SU-DHL-6 (cell line): Measurements from ENCODE around the gene FBXW10.

Source experiments
- EZH2phosphoT487 ChIP-seq: fragments of 200-600 bp; sonication (generic), shearing (Covaris generic); conservative IDR thresholded peaks from 2 replicates; pipeline ENCODE4 v1.6.1; 2018; ENCODE audit warnings: mild to moderate bottlenecking, antibody characterized with exemption, low read length, moderate library complexity, mixed read lengths
- TF ChIP-seq, protein P1 (sequence below): fragments of 200-600 bp; sonication (generic); IDR thresholded peaks from one replicate; pipeline ENCODE4 v1.5.1; 2017; ENCODE audit warnings: antibody characterized with exemption, mild to moderate bottlenecking, low read length, moderate library complexity; ENCODE audit not compliant: insufficient read depth, poor library complexity, severe bottlenecking

DNA sequence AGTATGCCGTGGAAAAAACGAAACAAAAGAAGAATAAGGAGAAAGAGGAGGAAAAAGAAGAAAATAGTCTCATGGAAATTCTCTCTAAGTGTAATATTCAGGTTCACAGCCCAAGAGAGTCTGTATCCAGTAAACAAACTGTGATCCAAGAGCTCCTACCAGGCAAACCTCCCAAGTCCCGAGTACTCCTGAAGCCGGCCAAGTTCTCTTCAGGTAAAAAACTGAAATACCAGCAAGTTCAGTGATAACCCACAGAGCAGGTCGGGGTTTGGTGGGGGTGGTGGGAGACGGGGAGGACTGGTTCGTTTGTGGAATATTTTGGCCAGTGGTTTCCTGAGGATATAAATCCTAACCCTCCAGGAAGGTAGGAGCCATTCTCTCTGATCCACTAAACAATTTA lies 28.6 kb downstream of the FBXW10 start:
- TF ChIP-seq, protein P1, sequence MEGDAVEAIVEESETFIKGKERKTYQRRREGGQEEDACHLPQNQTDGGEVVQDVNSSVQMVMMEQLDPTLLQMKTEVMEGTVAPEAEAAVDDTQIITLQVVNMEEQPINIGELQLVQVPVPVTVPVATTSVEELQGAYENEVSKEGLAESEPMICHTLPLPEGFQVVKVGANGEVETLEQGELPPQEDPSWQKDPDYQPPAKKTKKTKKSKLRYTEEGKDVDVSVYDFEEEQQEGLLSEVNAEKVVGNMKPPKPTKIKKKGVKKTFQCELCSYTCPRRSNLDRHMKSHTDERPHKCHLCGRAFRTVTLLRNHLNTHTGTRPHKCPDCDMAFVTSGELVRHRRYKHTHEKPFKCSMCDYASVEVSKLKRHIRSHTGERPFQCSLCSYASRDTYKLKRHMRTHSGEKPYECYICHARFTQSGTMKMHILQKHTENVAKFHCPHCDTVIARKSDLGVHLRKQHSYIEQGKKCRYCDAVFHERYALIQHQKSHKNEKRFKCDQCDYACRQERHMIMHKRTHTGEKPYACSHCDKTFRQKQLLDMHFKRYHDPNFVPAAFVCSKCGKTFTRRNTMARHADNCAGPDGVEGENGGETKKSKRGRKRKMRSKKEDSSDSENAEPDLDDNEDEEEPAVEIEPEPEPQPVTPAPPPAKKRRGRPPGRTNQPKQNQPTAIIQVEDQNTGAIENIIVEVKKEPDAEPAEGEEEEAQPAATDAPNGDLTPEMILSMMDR: no peak
- TF ChIP-seq EZH2phosphoT487: no peak
